GM18520 (cell line): Measurements from ENCODE around the gene SLC35D2.
"Not testable (repeated sequence)": the region's sequence is repeated elsewhere in the genome, so short reads cannot be mapped to it uniquely, and the experiment has no call there.

Experiments used
- ATAC-seq: cut with Tn5 transposase; IDR thresholded peaks from one replicate; pipeline ENCODE4 v1.9.1; 2021; ENCODE audit not compliant: unreplicated experiment

SLC35D2 gene

DNA sequence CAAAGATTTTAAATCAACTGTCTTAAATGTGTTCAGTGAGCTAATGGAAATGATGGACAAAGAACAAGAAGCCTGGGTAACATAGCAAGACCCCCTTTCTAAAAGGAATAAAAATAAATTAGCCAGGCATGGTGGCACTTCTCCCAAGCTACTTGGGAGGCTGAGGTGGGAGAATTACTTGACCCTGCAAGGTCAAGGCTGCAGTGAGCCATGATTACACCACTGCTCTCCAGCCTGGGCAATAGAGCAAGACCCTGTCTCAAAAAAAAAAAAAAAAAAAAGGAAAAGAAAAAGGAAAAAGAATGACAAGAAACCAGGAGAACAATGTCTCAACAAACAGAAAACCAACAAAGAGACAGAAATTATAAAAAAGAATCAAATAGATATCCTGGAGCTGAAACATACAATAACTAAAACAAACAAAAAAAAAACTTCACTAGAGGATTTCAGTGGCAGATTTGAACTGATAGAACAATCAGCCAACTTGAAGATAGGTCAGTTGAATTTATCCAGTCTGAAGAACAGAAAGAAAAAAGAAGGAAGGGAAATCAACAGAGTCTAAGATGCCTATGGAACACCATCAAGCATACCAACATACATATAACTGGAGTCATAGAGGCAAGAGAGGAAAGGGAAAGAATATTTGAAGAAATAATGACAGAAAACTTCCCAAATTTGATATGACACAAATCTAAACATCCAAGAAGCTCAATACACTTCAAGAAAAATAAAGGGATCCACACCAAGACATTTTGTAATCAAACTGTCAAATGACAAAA, 16.8 kb upstream of the SLC35D2 start:
- no peak for ATAC-seq

DNA sequence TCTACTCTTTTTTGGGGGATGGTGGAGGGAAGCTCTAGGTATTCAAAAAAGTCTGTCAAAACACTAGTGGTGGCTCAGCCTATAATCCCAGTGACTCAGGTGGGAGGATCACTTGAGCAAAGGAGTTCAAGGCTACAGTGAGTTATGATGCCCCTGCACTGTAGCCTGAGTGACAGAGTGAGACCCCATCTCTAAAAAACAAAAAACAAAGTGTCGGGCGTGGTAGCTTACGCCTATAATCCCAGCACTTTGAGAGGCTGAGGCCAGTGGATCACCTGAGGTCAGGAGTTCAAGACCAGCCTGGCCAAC, 15.8 kb upstream of the SLC35D2 start:
- no peak for ATAC-seq

DNA sequence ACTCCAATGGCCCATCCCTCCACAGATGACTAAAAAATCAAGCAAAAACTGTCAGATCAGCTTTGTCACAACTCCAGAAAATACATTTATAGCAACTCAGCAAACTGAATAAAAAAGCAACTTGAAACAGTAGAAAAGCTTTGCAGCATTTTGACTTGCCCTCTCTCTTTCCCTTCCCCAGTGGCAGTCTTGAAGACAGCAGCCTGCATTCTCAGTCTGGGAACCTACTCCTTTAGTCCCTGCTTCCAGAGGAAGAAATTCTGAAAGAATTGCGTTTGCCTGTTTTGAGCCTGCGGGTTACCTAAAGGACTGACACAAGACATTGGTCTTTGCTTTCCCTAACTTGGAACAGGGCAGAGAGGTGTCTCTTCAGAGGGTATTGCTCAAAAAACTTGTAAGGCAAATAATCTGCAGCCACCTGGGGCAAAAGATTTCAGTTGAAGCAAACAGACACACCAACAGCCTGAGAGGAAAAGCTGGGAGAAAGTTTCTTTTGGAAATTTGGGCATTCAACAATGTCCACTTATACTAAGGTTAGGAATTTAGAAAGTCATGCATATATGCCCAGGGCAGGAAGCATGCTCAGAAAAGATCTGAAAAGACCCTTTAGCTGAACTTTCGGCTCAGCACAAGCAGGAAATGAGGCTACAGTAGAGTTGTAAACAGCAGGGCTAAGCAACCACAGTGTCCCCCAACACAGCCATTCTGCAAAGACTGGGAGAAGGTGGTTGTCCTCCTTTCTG, 15.2 kb upstream of the SLC35D2 start:
- ATAC-seq: no peak

DNA sequence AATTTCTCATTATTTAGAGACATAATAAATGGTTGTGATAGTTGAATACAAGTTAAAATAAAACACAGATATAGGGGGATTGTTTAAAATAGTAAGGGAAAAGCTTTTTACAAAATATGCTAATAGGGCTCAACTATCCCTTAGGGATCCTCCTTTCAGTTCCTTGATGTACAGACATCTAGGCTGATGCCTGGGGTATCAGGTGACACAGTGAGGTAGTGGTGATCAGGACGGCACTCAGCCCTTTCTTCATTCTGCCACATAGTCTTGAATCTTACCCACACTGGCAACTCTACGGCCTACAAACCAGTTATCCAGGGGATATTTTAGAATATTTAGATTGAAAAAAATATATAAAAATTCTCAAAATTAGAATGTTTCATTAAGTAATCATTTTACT, 12.5 kb upstream of the SLC35D2 start:
- no peak for ATAC-seq

DNA sequence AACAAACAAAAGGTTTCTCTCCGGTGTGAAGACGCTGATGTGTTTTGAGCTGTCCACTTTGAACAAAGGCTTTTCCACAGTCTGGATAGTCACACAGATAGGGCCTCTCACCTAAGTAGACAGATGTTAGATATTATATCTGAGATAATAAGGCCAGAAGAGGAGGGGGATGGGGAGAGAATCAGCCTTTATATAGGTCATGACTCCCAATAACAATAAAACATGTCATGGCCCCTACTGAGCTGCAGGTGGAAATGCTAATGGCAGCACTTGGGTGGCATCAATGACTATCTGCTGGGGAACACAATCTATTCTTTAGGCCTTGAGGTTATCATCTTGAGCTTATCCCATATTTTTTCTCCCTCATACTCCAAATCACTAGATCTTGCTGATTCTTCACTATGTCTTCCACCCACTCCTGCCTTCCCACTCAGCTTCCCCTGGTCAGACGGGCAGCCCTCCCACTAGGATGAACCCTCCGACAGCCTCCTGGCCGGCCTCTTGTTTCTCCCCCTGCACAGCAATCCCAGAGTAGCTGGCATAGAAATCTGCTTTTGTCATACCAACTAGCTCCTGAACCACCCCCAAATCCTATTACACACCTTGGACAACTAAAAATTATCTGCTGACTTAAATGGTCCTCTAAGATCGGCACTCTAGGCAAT, 11.5 kb upstream of the SLC35D2 start:
- no peak for ATAC-seq

DNA sequence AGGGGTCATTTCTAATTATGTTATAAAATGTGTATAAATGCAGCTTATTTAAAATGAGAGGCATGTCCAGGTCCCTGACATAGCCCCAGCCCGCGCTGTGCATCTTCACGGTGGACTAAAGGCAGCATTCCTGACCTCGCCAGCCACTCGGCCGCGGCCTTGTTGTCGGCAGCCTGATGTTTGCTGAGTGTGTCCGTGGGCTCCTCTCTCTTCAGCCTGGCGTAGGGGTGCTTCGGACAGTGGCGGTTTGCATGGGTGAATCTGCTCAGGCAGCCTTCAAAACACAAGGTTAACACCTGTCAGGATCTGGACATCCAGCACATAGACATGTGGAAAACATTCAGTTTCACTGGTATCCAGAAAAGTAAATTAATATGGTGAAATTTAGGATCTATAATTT, 8.8 kb upstream of the SLC35D2 start:
- ATAC-seq: no peak

DNA sequence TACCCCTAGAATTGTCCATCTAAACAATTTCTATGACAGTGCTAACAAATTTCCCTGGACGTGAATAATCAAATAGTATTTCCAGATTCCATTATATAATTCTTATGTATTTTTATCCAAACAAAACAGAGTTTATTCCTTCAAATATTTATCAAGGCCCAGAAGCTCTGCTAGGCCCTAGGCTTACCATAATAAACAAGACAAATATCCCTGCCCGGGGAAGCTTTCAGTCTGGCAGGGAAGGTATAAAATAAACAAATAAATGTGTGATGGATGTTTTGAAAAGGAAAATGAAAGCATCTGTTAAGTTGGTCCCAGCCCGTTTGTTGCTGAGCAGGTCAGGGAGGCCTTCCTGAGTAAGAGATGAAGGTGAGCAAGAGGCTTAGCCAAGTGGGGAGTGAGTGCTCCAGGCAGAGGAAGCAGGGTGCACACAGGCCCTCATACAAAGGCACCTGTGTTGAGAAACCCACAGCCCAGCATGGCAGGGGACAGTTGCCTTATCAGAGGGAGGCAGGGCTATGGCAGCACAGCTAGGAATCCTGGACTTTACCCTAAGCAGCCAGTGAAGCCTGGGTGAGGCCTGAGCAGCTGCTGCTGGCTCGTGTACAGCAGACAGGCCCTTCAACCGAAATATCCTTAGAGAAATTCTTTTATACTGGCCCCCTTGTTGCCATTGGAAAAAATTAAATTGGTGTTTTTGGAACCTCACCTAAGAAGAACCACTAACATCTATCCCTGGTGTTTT, 7.7 kb upstream of the SLC35D2 start:
- ATAC-seq: no peak

DNA sequence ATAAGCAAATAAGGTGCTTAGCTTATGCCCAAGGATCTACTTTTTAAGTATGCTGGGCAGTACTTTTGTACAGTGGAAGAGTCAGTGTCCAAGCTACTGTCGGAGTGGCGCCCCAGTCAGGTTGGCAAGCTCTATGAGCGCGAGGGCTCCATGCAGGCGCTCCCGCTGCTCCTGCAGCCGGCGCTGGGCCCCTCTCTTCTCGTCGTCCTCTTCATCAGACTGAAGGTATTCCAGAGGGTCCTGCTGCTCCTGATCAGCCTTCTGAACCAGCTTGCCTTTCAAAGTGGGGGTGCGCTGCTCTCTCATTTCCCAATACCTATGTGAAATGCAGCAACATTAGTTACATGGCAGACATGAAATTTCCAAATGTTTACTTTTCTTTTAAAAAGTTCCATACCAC, 4.6 kb upstream of the SLC35D2 start:
- no peak for ATAC-seq

DNA sequence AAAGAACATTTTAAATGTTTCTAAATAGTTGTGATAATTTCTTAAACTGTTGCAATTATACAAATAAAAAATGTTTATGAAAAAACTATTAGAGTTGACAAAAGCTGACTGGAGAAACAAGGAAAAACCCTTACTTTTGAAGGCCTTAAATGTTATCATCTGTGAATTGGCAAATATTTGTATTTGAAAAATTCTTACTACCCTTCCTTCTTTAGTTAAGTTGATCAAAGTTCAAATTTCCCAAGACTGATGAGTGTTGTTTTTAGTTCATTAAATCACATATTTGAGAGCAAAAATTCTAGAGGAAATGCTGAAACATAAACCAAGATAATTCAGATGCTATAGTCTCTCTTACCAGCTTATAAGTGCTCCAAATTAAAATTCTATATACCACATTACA, 2.6 kb upstream of the SLC35D2 start:
- no peak for ATAC-seq

DNA sequence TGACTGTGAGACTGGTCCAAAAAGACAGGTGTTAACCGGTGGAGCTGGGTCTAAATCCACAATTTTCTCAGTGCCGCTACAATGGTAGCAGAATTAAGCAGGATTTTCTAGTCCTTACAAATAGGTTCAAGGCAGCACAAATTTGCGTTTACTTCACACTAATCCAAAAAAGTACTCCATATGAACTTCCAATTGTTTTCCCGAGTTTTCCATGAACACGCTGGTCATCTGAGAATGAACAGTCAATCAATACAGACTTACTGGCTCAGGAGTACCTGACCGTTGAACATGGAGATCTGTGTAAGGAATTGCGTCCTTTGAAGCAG, 709 bp downstream of the SLC35D2 start:
- ATAC-seq: no peak

DNA sequence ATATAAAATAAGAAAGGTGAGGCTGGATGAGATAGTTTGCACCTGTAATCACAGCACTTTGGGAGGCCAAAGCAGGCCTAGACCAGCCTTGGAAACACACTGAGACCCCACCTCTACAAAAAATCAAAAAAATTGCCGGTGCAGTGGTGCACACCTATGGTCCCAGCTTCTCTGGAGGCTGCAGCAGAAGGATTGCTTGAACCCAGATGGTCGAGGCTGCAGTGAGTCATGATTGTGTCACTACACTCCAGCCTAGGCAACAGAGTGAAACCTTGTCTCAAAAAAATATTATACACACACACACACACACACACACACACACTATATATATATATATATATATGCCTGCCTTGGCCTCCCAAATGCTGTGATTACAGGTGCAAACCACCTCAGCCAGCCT, 1.3 kb downstream of the SLC35D2 start:
- ATAC-seq: no peak

DNA sequence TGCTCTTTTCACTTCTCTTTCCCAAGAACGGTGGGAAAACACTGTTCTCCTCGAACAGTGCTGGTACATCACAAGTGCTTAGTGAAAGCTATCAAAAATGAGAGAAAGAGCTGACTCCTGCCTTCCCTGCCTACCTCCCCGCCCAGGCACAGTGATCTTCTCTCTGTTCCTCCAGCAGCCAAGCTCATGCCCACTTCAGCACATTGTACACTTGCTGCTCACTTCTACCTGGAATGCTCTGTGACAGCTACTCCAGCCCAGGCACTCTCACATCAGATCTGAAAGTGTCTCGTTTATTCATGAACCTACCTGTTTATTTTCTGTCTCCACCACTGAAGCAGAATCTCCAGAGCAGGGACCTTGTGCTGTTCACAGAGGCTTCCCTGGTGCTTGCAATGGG, 1.8 kb downstream of the SLC35D2 start:
- no peak for ATAC-seq

DNA sequence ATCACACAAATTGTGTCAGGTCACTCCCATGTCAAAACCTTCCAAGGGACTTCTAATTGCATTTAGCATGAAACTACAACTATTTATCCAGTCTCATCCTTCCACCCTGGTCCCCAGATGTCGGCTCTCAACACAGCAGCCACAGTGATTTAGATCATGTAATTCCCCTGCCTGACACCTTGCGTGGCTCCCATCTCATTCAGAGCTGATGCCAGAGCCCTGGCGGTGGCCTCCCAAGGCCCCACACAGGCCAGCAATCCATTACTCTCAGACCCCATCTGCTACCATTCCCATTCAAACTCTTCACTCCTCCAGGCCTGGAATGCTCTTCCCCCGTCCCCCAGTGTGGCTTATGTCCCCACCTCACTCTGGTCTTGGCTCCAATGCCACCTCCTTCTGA, 2.4 kb downstream of the SLC35D2 start:
- ATAC-seq: no peak

DNA sequence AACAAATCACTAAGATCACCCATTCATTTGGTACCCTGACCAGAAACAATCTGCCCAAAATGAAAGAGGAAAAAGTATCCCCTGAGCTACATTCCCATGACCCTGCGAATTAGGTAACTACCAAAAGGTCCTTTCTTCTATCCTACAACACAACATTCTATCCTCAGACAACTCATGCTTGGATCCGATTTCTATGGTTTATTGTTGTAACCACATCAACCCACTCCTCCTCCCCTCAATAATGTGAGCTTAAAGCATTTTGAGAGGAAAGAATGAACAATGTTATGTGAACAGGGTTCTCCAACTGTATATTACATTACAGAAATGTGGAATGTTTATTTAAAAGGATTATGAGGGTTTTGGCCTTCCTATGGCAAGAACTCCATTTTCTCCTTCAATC, 4.0 kb downstream of the SLC35D2 start:
- ATAC-seq: no peak

DNA sequence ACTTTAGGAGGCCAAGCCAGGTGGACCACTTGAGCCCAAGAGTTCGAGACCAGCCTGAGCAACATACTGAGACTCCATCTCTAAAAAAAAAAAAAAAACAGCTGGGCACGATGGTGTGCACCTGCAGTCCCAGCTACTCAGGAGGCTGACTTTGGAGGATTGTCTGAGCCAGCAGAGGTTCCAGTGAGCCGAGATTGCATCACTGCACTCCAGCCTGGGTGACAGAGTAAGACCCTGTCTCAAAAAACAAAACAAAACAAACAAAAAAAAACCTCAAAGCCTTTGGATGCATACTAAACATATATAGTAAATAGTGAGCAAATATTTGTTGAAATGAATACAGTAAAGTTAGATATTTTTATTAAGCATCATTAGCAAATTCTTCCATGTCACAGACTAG, 5.3 kb downstream of the SLC35D2 start:
- no peak for ATAC-seq

DNA sequence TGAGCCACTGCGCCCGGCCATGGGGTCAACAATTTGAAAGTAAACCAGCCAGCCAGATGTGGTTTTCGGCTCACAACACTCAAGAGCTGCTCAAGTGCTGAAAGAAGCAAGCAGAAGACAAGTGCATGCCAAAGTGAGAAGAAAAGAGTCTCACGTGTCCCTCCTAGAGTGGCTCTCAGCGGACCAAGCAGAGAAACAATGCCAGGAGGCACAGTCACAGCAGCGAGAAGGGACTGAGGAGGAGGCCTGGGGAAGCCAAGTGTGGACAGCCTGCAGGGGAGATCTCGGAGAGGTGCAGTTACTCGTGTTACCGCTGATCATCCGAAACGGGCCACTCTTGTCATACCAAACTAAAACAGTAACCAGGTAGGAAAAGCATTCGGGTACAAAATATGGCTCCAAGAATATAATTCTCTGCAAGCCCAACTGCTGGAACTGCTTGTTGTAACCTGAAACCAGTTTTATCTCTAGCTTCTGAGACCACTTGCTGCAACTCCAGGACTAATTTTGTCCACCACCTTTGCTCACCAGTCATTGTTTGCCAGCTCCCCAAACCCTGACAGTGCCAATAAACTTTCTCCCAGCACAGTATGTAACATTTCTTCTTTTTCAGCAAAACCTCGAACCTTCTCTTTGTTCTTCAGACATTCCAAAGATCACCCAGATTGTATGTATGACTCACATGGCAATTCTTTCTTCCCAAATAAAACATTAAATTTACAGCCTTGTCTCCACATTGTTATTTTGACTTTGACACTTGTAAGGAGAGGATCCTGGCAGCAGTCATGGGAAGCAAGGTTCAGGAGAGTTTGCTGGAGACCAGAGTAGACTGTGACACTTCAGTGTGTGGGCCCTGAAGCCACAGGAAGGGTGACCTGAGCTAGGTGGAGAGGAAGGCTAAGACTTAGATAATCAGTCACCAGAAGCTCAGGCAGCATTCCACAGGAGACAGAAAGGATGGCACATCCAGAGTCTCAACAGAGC, 6.3 kb downstream of the SLC35D2 start:
- ATAC-seq: no peak

DNA sequence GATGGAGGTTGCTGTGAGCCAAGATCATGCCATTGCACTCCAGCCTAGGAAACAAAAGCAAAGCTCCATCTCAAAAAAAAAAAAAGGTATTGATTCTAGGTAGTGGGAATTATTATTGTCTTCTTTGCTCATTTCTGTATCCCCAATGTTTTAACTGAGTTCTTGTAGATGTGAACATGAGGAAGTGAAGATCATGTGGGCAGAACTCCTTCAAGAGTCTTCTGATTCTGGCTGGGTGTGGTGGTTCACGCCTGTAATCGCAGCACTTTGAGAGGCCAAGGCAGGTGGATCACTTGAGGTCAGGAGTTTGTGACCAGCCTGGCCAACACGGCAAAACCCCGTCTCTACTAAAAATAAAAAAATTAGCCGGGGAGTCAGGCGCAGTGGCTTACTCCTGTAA, 8.0 kb downstream of the SLC35D2 start:
- ATAC-seq: not testable (repeated sequence)

DNA sequence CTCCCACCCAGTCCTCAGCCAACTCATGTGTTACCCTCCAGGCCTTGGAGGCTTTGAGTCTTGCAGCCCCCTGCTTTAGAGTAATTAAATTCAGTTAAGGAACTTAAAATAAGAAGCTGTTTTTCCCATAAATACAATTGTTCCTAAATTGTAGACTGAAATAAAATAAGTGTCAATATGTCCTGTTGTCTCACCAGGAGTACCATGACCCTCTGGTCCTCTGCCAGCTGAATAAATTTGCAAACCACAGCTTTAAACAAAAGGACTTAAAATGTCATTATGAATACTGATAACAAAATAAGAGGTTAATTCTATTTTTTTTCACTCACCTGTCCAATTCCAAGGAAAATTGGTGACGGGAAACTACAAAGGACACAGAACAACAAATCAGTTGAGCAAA, 15.6 kb downstream of the SLC35D2 start:
- ATAC-seq: no peak

DNA sequence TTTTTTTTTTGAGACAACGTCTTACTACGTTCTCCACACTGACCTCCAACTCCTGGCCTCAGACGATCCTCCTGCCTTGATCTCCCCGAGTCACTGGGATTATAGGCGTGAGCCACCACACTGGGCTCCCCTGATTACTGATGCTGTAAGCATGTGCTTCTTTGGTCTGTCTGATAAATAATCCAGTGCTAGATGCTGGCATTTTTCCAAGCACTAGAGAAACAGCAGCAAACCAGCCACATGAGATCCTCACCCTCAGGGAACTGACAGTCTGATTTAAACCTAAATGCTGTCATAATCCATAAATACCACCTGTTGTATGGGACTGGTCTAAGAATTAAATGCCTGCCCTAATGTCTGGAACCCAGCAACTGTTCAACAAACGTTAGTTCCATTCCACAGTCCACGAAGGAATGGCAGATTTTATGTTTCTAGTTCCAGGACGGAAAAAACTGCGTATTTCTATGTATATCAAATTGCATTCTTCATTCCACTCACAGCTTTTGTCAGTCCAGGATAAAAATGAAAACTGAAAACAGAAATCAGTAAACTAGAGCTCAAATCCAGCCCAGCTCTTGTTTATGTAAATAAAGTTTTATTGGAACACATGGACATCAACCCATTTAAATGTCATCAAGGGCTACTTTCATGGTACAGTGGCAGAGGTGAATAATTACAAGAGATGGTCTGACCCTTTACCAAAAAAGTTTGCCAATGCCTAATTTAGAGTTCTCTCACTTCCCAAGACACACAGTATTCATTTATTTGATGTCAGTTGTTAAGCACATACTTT, 20.1 kb downstream of the SLC35D2 start:
- ATAC-seq: no peak

DNA sequence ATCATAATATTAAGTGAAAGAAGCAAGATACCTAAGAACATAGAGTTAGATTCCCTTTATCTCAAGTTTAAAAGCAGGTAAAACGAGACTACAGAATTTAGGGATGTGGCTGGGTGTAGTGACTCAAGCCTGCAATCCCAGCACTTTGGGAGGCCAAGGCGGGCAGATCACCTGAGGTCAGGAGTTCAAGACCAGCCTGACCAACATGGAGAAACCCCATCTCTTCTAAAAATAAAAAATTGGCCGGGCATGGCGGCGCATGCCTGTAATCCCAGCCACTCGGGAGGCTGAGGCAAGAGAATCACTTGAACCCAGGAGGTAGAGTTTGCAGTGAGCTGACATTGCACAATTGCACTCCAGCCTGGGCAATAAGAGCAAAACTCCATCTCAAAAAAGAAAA, 21.4 kb downstream of the SLC35D2 start:
- not testable (repeated sequence) for ATAC-seq
